ENCODE results near the gene CTDSPL.
A peak's percentile ranks its signal among the peaks of the same experiment; 100 is the strongest.

Gene CTDSPL

GRCh38 chr3:38015485-38015884 lies 153.8 kb downstream of the CTDSPL start:
- H3K4me3 ChIP-seq (ENCODE audit: low read depth, low read length), result no peak overlapping the region

GRCh38 chr3:38015984-38016383 lies 154.3 kb downstream of the CTDSPL start:
- H3K4me3 ChIP-seq (ENCODE audit: low read depth, low read length), result no peak overlapping the region

GRCh38 chr3:38016410-38016809 lies 154.7 kb downstream of the CTDSPL start:
- no peak overlapping the region for H3K4me3 ChIP-seq (ENCODE audit: low read depth, low read length)

- no peak overlapping the region for H3K4me3 ChIP-seq (ENCODE audit: low read depth, low read length)
These were observed 155.3 kb downstream of the CTDSPL start for GRCh38 chr3:38016847-38017444.

GRCh38 chr3:38017445-38018295 lies 156.0 kb downstream of the CTDSPL start:
- H3K4me3 ChIP-seq (ENCODE audit: low read depth, low read length), result no peak overlapping the region

GRCh38 chr3:38018296-38019266 lies 156.9 kb downstream of the CTDSPL start:
- H3K4me3 ChIP-seq (ENCODE audit: low read depth, low read length), result no peak overlapping the region

- H3K4me3 ChIP-seq (ENCODE audit: low read depth, low read length), result no peak overlapping the region
These were observed 158.1 kb downstream of the CTDSPL start for GRCh38 chr3:38019658-38020341.

GRCh38 chr3:38020342-38020726 lies 158.7 kb downstream of the CTDSPL start:
- H3K4me3 ChIP-seq (ENCODE audit: low read depth, low read length), result no peak overlapping the region

- H3K4me3 ChIP-seq (ENCODE audit: low read depth, low read length), result no peak overlapping the region
These were observed 159.5 kb downstream of the CTDSPL start for GRCh38 chr3:38021196-38021595.

- no peak overlapping the region for H3K4me3 ChIP-seq (ENCODE audit: low read depth, low read length)
These were observed 160.6 kb downstream of the CTDSPL start for GRCh38 chr3:38022301-38022700.

- H3K4me3 ChIP-seq (ENCODE audit: low read depth, low read length), result no peak overlapping the region
These were observed 161.4 kb downstream of the CTDSPL start for GRCh38 chr3:38022896-38023709.

- H3K4me3 ChIP-seq (ENCODE audit: low read depth, low read length), result no peak overlapping the region
These were observed 165.2 kb downstream of the CTDSPL start for GRCh38 chr3:38026856-38027255.

- H3K4me3 ChIP-seq (ENCODE audit: low read depth, low read length), result no peak overlapping the region
These were observed 166.1 kb downstream of the CTDSPL start for GRCh38 chr3:38027466-38028465.

- peak overlapping the region; percentile 63 for H3K4me3 ChIP-seq (ENCODE audit: low read depth, low read length)
These were observed 167.1 kb downstream of the CTDSPL start for GRCh38 chr3:38028621-38029361.

GRCh38 chr3:38029400-38030125 lies 167.9 kb downstream of the CTDSPL start, which contains the start of gene PLCD1:
Gene PLCD1, minus strand, starts transcription at chr3:38029642. Its CDS starts 103 bp downstream, at chr3:38029539.
- H3K4me3 ChIP-seq (ENCODE audit: low read depth, low read length), result peak within 1 kb of the TSS; percentile 63

GRCh38 chr3:38030126-38031021 lies 168.7 kb downstream of the CTDSPL start:
- H3K4me3 ChIP-seq (ENCODE audit: low read depth, low read length), result peak overlapping the region; percentile 48

Measured in iPS-11a (cell line).